ENCODE results near the gene QKI.
A peak's percentile ranks its signal among the peaks of the same experiment; 100 is the strongest.
"Not testable (repeated sequence)": the region's sequence is repeated elsewhere in the genome, so short reads cannot be mapped to it uniquely, and the experiment has no call there.

Gene QKI

DNA sequence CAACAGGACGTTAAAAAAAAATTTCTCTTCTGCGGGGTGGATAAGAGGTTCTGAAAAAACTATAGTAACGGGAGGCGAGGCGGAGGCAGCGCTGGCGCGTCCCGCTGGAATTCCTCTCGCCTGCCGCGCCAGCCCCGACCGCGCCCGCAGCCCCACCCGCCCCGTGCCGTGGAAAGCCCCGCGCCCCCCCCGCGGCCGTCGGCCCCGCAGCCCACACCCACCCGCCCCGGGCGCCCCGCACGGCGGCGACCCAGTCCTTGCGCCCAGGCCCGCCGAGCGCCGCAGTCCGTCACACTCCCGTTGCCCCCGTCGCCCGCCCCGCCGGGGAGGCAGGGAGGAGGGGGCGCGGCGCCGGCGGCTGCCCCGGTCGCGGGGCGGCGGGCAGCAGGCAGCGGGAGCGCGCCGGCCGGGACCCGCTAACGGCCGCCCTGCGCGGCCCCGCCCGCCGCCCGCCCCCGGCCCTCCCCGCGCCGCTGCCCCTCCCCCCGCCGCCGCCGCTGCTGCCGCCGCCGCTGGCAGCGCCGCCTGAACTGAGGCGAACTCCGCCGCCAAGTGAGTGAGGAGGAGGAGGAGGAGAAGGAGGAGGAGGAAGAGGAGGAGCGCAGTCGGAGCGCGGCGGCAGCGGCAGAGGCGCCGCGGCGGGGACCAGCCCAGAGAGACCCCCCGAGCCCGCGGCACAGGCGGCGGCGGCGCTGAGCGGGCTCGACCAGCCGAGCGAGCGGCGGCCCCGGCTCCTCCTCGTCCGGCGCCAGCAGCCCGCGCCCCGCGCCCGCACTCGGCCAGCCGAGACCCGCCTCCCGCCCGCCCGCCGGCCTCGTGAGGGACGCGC lies at the start of gene QKI:
TSS of gene QKI (plus strand) at position 602 of the 829 bp plus-strand sequence. CDS start 476 bp downstream, outside the sequence.
- peak; percentile 72 for DNase-seq (ENCODE audit: low spot score)

DNA sequence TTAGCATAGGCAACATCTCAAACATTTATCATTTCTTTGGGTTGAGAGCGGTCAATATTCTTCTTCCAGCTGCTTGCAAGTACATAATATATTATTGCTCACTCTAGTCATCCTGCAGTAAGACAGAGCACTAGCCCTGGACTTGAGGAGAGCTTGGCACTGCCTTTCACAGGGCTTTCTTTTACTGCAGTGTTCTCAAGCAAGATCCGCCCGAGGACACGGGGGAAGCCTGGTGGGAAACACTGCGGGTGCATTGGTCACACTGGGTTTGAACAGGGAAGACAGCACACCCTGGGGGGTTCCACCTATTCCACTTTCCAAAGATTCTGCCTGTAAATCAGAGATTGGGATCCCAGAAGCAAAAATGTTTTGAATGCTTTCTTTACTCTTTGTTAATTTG lies 48.2 kb upstream of the QKI start:
- no peak for DNase-seq (ENCODE audit: low spot score)

DNA sequence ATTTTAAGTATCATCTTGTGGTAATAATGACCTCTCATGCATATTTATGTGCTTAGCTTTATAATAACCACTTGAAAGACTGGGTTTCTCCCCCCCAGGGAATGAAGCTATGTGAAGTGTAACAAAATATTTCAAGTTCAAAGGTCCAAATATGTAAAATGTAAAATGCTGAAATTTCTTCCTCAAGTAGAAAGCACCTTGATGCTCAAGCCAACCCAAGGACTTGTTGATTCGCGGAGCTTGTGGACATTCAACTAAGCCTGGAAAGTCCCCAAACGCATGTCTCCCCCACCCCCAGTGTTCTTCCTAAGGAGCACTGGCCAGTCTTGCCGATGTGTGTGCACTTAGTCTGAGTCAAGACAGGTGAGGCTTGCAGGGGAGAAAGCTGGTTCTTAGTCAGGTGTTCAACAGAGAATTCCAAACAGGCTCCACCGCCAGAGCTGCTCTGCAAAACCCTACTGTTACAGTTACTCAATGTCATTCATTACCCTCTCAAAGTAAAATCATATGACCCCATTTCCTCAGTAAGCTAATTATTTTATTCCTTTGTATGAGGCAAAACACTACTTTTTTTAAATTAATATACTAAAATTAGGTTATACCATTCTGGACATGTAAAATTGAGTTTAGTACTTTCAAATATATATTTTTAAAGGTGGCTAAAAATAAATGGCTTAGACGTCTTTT lies 46.9 kb upstream of the QKI start:
- DNase-seq (ENCODE audit: low spot score) = no peak

DNA sequence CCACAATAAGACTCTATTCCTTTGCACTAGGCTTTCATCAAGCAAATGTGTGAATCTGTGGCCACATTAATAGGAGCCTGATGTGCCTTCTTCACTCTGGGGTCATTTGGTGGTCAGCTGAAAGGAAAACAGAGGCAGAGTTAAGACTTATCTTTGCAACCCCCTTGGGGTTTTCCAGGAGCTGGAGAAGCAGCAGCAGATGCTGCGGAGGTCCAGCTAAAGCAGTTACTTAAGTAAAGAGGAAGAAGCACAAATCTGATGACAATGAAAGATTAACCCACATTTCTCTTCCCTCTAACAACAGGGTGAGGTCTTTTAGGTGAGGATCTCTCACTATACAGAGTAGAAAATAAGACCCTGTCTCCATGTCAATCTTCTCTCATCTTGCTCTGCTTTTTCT lies 45.4 kb upstream of the QKI start:
- DNase-seq (ENCODE audit: low spot score) = no peak

DNA sequence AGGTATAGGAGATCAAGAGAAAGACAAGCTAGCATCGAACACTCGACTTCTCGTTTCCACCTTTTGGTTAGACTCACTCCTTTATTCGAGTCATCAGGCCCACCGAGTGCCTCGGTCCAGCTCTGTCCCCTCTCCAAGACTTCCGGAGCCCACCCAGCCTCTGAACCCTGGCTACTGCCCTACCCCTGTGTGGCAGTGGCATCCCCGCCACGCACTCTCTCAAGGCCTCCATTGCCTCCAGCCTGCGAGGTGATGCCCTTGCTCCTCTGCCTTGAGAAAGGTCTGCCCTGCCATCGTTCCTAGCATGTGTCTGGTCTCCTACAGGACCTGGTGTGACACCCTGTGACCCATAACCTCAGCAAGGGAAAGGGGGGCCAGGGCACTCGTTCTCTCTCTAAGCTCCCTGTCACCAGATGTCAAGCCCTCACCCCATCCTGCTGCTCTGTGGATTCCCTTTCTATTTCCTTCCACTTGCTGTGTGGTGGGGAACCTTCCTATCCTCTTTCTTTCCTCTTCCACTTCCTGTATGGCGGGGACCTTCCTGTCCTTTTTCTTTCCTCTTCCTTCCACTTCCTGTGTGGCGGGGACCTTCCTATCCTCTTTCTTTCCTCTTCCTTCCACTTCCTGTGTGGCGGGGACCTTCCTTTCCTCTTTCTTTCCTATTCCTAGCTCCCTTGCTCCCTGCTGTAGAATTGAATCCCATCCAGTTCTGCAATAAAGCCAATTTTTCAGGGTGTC lies 44.7 kb upstream of the QKI start:
- DNase-seq (ENCODE audit: low spot score) = no peak

DNA sequence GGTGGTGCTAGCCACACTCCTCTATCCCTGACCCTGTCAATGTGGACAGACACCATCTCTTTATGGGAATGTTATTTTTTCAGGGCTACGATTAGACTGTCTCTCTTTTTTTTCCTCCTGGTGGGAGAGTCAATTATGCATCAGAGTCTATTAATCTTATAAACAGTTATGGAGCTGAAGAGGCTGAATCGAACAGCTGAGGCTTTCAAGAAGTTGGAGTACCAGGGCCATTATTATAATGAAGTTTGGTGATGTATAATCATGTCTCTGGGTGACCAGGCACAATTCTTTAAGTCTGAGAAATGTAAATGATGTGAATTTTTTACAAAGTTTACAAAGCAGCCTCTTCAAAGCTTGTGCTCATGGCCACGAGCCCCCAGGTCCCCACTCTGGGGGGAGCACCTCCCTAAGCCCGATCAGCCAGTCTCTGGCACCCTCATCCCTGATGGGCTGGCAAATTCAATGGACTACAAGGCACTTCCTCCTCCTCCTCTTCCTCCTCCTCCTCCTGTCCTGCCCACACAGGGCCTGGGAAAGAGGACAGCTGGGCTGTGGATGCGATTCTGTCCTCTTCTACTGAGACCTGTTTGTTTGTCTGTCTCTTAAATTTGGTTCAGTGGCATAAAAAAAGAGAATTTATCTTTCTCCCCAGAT lies 43.9 kb upstream of the QKI start:
- DNase-seq (ENCODE audit: low spot score) = no peak

DNA sequence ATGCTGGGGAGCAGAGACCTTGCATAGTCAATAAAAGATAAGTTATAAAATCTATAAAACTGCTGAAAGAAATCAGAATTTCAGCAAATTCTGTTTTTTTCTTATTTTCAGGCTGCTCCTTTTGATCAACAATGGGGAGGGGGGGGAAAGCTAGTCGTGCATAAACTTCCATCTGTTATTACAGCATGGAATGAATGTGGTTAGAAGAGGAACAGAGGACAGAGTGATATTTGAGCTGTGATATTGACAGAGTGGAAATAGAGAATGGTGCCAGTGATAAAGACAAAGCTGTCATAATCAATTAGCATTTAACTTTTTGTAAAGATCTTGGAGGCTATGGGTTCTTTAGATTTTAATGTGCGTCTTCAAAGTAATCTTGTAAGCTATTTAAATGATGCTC lies 43.4 kb upstream of the QKI start:
- DNase-seq (ENCODE audit: low spot score) = no peak

DNA sequence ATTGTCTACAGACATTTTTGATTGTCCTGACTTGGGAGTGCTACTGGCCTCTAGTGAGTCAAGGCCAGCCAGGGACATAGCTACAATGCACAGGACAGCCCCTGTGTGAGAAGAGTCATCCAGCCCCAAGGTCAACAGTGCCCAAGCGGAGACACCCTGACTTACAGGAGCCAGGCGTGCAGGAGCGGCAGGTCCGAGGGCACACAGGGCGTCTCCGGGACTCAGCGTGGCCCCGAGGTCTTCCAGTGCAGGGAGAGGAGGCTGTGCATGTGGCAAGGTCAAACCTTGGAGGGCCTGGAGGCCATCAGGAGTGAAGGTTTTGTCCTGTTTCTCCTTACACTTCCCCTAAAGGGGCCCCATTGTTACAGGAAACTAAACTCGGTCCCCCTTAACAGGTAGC lies 41.3 kb upstream of the QKI start:
- DNase-seq (ENCODE audit: low spot score) = no peak

DNA sequence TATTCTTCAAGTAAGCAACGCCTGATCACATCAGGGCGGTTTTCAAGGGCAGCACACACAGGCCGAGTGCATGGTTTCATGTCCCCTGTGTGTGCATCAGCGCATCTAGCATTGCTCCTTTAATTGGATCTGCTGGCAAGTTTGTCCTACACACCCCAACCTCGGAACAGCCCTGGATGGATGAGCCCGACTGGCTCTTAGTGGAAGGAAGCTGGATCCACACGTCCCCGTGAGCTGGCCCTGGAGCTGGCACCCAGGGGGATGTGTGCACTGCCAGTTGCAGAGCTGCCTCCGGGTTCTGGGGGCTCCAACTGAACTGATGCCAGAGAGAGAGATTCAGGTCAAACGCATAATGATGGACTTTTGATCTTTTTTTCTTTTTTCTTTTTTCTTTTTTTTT lies 39.2 kb upstream of the QKI start:
- DNase-seq (ENCODE audit: low spot score) = no peak

DNA sequence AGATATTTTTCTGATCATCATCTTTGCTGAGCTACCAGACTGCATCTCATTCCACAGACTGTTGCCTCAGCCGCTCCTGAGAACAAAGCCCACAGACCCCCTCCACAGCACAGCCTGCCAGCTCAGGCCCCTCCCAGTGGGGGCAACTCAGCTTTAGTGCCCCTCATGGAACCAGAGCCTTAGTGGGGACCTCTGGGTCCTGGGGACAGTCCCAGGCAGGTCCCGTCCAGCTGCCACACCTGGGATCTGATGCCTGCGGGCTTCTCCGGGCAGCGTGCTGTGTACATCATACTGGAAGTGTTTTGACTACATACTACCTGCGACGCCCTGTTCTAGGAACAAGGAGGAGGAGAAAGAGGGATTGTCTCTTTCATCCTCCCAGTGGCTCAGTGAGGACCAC lies 38.3 kb upstream of the QKI start:
- no peak for DNase-seq (ENCODE audit: low spot score)

DNA sequence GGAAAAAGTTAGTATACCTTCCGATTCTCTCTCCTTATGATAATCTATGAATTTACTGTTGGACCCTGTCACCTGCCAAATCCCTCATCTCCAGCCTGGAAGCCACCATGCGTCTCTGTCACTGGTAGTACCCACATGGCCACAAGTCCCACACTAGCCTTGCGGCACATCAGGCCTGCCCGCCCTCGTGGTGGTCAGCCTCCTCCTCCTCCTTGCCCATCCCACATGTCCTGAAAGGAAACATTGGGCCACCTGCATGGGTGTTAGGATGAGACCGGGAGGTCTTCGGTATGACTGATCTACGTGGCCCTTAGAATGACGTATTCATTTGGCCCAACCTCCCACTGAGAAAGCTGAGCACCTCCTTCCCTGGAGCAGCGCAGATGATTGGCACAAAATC lies 37.0 kb upstream of the QKI start:
- DNase-seq (ENCODE audit: low spot score) = no peak

DNA sequence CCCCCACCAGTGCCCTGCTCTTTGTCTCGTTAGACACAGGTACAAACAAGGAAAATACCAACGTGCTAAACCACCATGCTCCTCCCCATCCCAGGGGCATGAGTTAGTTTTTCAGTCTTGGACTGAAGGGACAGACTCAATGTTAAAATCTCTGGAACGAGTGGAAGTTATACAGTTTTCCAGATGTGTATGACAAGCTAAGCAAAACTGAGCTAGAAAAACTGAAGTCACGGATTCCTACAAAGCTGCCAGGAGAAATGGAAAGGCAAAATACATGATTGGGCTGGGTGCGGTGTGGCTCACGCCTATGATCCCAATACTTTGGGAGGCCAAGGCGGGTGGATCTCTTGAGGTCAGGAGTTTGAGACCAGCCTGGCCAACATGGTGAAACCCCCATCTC lies 34.3 kb upstream of the QKI start:
- DNase-seq (ENCODE audit: low spot score) = no peak

DNA sequence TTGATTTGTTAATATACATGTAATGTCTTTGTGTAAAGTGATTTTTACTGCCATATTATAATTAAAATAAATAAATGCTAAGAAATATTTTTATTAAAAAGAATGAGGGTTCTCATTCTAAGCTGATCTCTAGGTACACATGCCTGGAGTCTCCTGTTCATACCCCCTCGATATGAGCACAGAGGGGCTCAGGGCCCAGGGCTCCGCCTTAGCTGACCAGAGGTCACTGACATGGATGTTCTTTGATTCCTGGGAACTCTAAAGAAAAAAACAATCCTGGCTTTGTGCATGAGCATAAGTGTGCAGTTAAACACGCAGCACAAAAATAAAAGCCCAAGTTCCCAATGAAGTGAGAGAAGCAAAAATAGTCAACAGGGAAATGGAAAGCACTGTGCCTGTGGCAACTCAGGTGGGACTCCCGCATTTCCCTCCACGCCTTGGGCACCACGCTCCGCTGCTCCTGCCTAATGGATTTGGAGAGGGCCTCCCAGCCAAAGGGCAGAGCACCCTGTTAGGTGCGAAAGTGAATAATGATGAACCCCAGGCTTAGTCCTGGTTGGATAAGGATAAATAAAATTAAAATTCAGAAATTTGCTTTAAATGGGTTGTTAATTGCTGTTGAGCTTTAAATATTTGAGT lies 33.3 kb upstream of the QKI start:
- no peak for DNase-seq (ENCODE audit: low spot score)

DNA sequence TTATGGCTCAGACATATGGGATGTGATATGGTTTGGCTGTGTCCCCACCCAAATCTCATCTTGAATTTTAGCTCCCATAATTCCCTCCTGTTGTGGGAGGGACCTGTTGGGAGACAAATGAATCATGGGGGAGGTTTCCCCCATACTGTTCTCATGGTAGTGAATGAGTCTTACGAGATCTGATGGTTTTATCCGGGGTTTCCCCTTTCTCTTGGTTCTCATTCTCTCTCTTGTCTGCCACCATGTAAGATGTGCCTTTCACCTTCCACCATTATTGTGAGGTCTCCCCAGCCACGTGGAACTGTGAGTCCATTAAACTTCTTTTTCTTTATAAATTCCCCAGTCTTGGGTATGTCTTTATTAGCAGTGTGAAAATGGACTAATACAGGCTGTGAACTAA lies 31.1 kb upstream of the QKI start:
- not testable (repeated sequence) for DNase-seq (ENCODE audit: low spot score)

DNA sequence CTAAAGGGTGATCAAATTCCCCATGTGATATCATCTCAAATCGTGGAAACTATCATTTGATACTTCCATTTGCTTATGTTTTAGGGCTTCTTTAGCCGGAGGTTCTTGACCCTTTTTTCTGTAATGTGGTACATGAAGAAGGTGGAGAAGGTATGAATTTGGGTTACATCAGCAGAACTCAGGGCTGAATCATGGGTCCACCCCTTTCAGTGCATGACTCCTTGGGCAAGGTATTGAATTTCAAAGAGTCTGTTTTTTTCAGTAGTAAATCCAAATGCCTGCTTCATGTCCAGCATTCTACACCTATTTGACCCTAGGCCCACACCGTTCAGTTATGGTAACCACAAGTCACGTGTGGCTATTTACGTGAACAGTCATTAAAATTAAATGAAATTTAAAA lies 30.6 kb upstream of the QKI start:
- DNase-seq (ENCODE audit: low spot score) = no peak

DNA sequence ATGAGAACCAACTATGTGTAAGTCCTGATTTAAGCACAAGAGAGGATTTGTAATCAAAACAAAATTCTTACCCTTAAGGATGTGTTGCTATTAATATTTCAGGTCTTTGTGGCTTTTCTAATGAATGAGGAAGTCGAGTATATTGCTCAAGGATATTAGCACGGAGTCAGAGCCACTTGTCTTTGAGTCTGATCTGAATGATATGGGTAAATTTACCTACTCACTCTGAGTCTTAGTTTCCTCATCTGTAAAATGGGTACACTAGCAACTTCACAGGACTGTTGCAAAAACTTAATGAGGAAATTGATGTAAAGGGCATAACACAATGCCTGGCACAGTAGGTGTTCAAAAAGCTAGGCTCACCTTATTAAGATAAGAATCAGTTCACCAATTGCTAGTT lies 30.0 kb upstream of the QKI start:
- no peak for DNase-seq (ENCODE audit: low spot score)

DNA sequence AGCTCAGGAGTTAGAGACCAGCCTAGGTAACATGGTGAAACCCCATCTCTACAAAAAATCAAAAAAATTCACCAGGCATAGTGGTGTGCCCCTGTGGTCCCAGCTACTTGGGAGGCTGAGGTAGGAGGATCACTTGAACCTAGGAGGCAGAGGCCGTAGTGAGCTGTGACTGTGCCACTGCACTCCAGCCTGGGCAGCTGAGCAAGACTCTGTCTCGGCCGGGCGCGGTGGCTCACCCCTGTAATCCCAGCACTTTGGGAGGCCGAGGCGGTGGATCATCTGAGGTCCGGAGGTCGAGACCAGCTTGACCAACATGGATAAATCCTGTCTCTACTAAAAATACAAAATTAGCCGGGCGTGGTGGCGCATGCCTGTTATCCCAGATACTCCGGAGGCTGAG lies 29.0 kb upstream of the QKI start:
- not testable (repeated sequence) for DNase-seq (ENCODE audit: low spot score)

DNA sequence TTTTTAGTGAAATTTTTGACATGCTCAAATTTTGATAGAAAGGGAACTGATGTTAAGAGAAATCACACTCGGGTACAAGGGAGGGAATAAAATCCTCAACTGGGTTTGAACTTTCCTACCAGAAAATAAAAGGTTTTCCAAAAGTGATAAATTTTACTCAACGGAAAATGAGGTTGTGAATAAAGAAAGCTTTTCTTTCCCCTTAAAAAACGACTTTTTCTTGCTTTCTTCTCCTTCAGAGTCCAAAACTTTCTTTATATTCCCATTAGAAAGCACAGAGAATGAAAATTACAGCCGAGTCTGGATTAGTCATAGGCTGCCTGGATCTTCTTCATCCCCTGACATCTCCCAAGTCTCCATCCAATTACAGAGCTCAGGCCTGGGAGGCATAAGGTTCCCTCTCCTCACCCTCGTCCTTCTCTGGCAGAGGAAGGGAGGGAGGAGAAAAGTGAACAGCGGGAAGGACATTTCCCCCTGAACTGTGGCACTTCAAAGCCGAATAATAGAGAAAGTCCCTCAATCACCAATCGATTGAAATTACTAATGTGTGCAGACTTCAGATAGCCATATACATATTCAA lies 28.1 kb upstream of the QKI start:
- no peak for DNase-seq (ENCODE audit: low spot score)

DNA sequence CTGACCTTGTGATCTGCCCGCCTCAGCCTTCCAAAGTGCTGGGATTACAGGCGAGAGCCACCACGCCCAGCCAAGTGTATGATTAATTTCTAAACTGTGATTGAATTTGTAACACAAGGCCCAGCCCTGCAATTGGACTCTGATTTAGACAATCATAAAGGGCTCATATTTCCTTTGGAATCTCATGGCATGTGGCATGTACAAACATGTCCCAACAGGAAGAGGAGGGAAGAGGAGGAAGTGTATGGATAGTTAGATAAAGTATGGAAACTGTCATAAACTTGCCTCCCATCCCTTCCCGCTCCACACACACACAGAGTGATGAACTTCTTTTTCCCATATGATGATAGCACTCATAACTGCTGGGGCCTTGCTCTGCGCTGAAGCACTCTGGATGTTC lies 27.2 kb upstream of the QKI start:
- no peak for DNase-seq (ENCODE audit: low spot score)

DNA sequence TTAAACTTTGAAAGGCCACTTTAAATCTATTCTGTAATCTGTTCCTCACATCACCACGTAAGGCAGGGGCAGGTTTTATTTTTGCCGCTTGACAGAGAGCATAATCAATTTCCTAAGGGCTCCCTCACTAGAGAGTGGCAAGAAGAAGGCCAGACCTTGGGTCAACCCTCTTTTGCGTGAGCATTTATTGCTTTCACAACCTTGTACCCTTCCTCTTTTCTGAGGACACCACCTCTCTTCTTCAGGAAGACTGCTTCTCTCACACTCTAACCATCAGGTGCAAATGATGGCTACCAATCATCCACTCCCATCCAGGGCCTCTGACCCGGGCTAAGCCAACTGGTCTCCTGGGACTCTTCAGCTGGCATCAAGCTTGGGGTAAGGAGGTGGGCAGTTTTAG lies 25.2 kb upstream of the QKI start:
- DNase-seq (ENCODE audit: low spot score) = no peak

DNA sequence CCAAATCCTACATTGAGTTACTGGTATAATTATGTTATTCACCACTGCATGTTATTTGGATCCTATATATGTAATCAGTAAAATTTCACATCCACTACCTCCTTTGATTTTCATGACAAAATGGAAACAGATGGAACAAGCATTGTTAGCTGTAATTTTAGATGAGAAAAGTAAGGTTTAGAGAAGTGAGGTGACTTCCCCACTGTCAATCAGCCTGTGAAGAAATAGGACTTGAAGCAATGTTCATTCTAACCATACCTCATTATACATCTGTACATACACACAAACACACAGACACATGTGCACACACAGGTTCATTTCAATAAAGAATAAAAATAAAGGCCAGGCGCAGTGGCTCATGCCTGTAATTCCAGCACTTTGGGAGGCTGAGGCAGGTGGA lies 23.7 kb upstream of the QKI start:
- no peak for DNase-seq (ENCODE audit: low spot score)

DNA sequence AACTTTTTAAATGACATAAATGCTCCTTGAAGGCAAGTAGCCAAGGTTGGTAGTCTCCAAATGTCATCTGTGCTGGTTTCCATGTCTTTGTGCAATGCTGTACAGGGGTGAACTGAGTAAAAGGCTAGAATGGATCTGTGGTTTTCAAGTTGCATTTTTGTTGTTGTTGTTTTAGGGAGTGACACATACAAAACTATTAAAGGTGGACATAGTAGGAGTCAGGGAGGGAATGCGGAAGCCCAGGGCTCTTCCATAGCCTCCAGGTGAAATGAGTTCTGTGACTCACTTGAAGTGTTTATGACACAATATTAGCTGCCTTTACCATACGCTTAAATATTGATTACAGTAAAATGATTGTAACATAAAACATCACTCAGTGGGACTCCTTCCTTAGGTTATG lies 22.5 kb upstream of the QKI start:
- no peak for DNase-seq (ENCODE audit: low spot score)
